GM12878 (cell line): ENCODE measurements around the gene ARMC2. TPM values are rescaled to one million over a fixed set of nuclear protein-coding genes. Genes with fewer than 3 reads are reported as not detected.

Source experiments
- ATAC-seq: fragments of 200-7000 bp; cut with Tn5 transposase; 3 replicates; pipeline ENCODE4 v1.9.1; 2020; ENCODE audit warnings: mild to moderate bottlenecking, moderate library complexity
- BruUV-seq: library from RNA; stranded (reverse); fragments of 400-500 nt; replicated peaks from 2 replicates; lab custom pipeline; 2021; lab: Mats Ljungman, UMichigan
- CTCF ChIA-PET: fragments of 300-600 bp; sonication (Branson Sonifier 250); formaldehyde crosslinking; extraction: SDS; loops from one replicate; lab custom pipeline; 2021; ENCODE audit warnings: inconsistent platforms; lab: Yijun Ruan, JAX
- POLR2A ChIA-PET: fragments of 350-600 bp; formaldehyde crosslinking; extraction: SDS; loops from one replicate; lab custom pipeline; 2021; ENCODE audit warnings: inconsistent platforms; lab: Charles Lee
- RAD21 ChIA-PET: fragments of 300-600 bp; sonication (Branson Sonifier 250); formaldehyde crosslinking; loops from one replicate; lab custom pipeline; 2023; ENCODE audit warnings: antibody characterized with exemption; ENCODE audit not compliant: unreplicated experiment; lab: Charles Lee
- SMC1A ChIA-PET: fragments of 300-600 bp; sonication (Branson Sonifier 250); formaldehyde crosslinking; loops from one replicate; lab custom pipeline; 2023; ENCODE audit not compliant: unreplicated experiment, uncharacterized antibody; lab: Charles Lee
- DNase-seq: peaks from one replicate; pipeline ENCODE4 v3.0.0-alpha.2; 2011; ENCODE audit warnings: low read depth, low spot score
- FAIRE-seq: peaks from 3 replicates; lab custom pipeline; 2011; peaks lifted over from hg19 to GRCh38; lab: Jason Lieb, UNC
- H2AFZ ChIP-seq: 2 replicates; pipeline ENCODE4 v1.6.0; 2011; ENCODE audit warnings: low read depth, low read length, control low read depth; ENCODE audit not compliant: control insufficient read depth
- H3K27ac ChIP-seq: 2 replicates; pipeline ENCODE4 v1.5.1; 2011; ENCODE audit warnings: control low read depth; ENCODE audit not compliant: control insufficient read depth, insufficient read depth
- H3K27me3 ChIP-seq, 2 experiments: replicated peaks in 1 of 2; 2 replicates each; pipeline versions ENCODE4 v1.6.0 to v1.6.1; 2011; ENCODE audit warnings: low read length in 1 of 2; ENCODE audit not compliant: control insufficient read depth in 2 of 2, insufficient read depth in 2 of 2
- H3K36me3 ChIP-seq, 2 experiments: 2 replicates each; pipeline ENCODE4 v1.5.1; 2011; ENCODE audit warnings: low read length in 1 of 2; ENCODE audit not compliant: control insufficient read depth in 2 of 2, insufficient read depth in 2 of 2
- H3K4me1 ChIP-seq: 2 replicates; pipeline ENCODE4 v1.6.1; 2011; ENCODE audit warnings: mild to moderate bottlenecking, low read length, moderate library complexity, mixed read lengths; ENCODE audit not compliant: control insufficient read depth, insufficient read depth
- H3K4me2 ChIP-seq: 2 replicates; pipeline ENCODE4 v1.6.0; 2011; ENCODE audit warnings: control low read depth; ENCODE audit not compliant: control insufficient read depth, insufficient read depth
- H3K4me3 ChIP-seq: fragments of 200-600 bp; sonication (generic); 2 replicates; pipeline ENCODE4 v1.5.1; 2016
- H3K79me2 ChIP-seq: 2 replicates; pipeline ENCODE4 v1.6.0; 2011; ENCODE audit warnings: low read length; ENCODE audit not compliant: control insufficient read depth, insufficient read depth
- H3K9ac ChIP-seq: 2 replicates; pipeline ENCODE4 v1.8.0; 2011; ENCODE audit warnings: low read length, control low read depth, mixed read lengths; ENCODE audit not compliant: control insufficient read depth, insufficient read depth
- H3K9me3 ChIP-seq: replicated peaks from 3 replicates; pipeline ENCODE4 v1.5.1; 2011; ENCODE audit warnings: mild to moderate bottlenecking, low read length; ENCODE audit not compliant: control insufficient read depth, insufficient read depth
- H4K20me1 ChIP-seq: 2 replicates; pipeline ENCODE4 v1.6.0; 2011; ENCODE audit not compliant: control insufficient read depth, insufficient read depth
- CREM ChIP-seq: IDR thresholded peaks from 2 replicates; pipeline ENCODE4 v1.6.1; 2014; ENCODE audit warnings: antibody characterized with exemption, low read depth
- ESRRA ChIP-seq: IDR thresholded peaks from 2 replicates; pipeline ENCODE4 v1.6.1; 2012; ENCODE audit warnings: mild to moderate bottlenecking, low read length, improper control_type of control experiment
- EZH2 ChIP-seq: IDR thresholded peaks from 2 replicates; pipeline ENCODE4 v1.6.1; 2012; ENCODE audit warnings: low read depth, mild to moderate bottlenecking, control low read depth, inconsistent platforms, low read length, borderline replicate concordance; ENCODE audit not compliant: control insufficient read depth
- MEF2B ChIP-seq: fragments of 450-650 bp; IDR thresholded peaks from 2 replicates; pipeline ENCODE4 v1.6.1; 2018; ENCODE audit warnings: mild to moderate bottlenecking, moderate library complexity; ENCODE audit not compliant: partially characterized antibody, poor library complexity, severe bottlenecking
- MTA2 ChIP-seq: fragments of 450-650 bp; IDR thresholded peaks from 2 replicates; pipeline ENCODE4 v1.6.1; 2016; ENCODE audit warnings: low read depth, mild to moderate bottlenecking, moderate library complexity
- MTA3 ChIP-seq: IDR thresholded peaks from 2 replicates; pipeline ENCODE4 v1.6.1; 2012; ENCODE audit warnings: low read length, inconsistent platforms, borderline replicate concordance
- NR2C1 ChIP-seq: fragments of 450-650 bp; IDR thresholded peaks from 2 replicates; pipeline ENCODE4 v1.6.1; 2017; ENCODE audit warnings: antibody characterized with exemption, mild to moderate bottlenecking, moderate library complexity
- NR2F1 ChIP-seq: fragments of 450-650 bp; conservative IDR thresholded peaks from 2 replicates; pipeline ENCODE4 v1.6.1; 2017; ENCODE audit warnings: mild to moderate bottlenecking
- SIX5 ChIP-seq: IDR thresholded peaks from 2 replicates; pipeline ENCODE4 v1.6.1; 2011; ENCODE audit warnings: mild to moderate bottlenecking, low read depth, low read length, moderate library complexity; ENCODE audit not compliant: severe bottlenecking
- STAT1 ChIP-seq: fragments of 450-650 bp; conservative IDR thresholded peaks from 2 replicates; pipeline ENCODE4 v1.6.1; 2014; ENCODE audit warnings: antibody characterized with exemption, mild to moderate bottlenecking
- TCF12 ChIP-seq: IDR thresholded peaks from 2 replicates; pipeline ENCODE4 v1.6.1; 2011; ENCODE audit warnings: low read depth, mild to moderate bottlenecking, low read length
- WGBS: methylation state at CpG from one replicate; pipeline ENCODE4 v1.1.6; 2016; ENCODE audit warnings: low lambda C conversion rate; ENCODE audit not compliant: insufficient replicate concordance, insufficient coverage; ENCODE audit errors: missing lambda C conversion rate; 5-methylcytosine and 5-hydroxymethylcytosine counted together
- in situ Hi-C: fragments of 300-500 bp; cut with MboI; formaldehyde crosslinking; loops from 9 replicates; pipeline ENCODE4 v1.14.3; 2018; ENCODE audit warnings: mixed read lengths
- intact Hi-C: fragments of 100-400 bp; cut with micrococcal nuclease; formaldehyde crosslinking; loops from one replicate; pipeline ENCODE4 v1.14.2; 2022; ENCODE audit not compliant: unreplicated experiment
- polyA plus RNA-seq, 11 experiments: library from polyadenylated mRNA; depleted of rRNA in 4 of 11; unstranded in 6 of 11; stranded (reverse) in 5 of 11; fragments of >200 nt; fragmentation: Nextera tagmentation in 4 of 11; fragmentation: Illumina TruSeq in 1 of 11; extraction: Ambion mirVana in 4 of 11; extraction: Trizol in 1 of 11; gene quantifications; 1 replicate in 1 of 11; 2 replicates in 10 of 11; pipeline versions ENCODE4 v1.2.1 to v1.2.3, GENCODE V29; 2011 to 2016; ENCODE audit warnings: inconsistent platforms in 2 of 11, missing spikeins in 2 of 11, low read depth in 1 of 11
- total RNA-seq, 4 experiments: library from RNA; depleted of rRNA in 3 of 4; stranded (reverse); fragments of >200 nt in 3 of 4; fragmentation: Illumina TruSeq in 1 of 4; extraction: Trizol in 1 of 4; gene quantifications; 2 replicates each; pipeline versions ENCODE4 v1.2.1 to v1.2.3, GENCODE V29; 2013 to 2021
- TF ChIP-seq, protein P1 (sequence below): fragments of 450-650 bp; formaldehyde crosslinking; IDR thresholded peaks from 2 replicates; pipeline ENCODE4 v1.5.0; 2022; ENCODE audit warnings: mild to moderate bottlenecking, missing genetic modification characterization
- TF ChIP-seq, protein P2 (sequence below): fragments of 450-650 bp; formaldehyde crosslinking; IDR thresholded peaks from 2 replicates; pipeline ENCODE4 v1.4.0; 2020; ENCODE audit warnings: mild to moderate bottlenecking, moderate library complexity

ARMC2 gene
- total and polyA plus RNA-seq, 10 of the 15 experiments (the other 5 are each of a cell fraction or from before 2014, with no cell fraction given), result 0.06 to 0.33 (median 0.21) TPM; not detected in 5

DNA sequence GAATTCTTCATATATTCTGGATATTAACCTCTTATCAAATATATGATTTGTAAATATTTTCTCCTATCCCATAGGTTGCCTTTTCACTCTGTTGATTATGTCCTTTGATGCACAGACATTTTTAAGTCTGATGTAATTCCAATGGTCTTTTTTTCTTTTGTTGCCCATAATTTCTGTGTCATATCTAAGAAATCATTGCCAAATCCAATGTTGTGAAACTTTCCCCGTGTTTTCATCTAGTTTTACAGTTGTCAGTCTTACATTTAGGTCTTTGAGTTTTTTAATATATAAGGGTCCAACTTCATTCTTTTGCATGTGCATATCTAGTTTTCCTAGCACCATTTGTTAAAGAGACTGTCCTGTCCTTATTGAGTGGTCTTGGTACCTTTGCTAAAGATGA is 134.9 kb downstream of the ARMC2 start:
- no peak for DNase-seq
- SMC1A ChIA-PET, result no interaction called here
- BruUV-seq, result no TSS peak
- no peaks in the 10 kb centered on the region for H3K79me2 ChIP-seq
- H3K4me3 ChIP-seq, result no peak overlapping the region
- POLR2A ChIA-PET, result no interaction called here
- RAD21 ChIA-PET, result no interaction called here
- ATAC-seq, result no peak
- no peaks in the 10 kb centered on the region for H4K20me1 ChIP-seq
- intact Hi-C loops, result no loop called here
- H2AFZ ChIP-seq, result no peak overlapping the region
- H3K9me3 ChIP-seq, result no peaks in the 10 kb centered on the region
- WGBS, result 57% methylated on average over 1 of the region's 1 CpG
- no peak for FAIRE-seq
- H3K4me1 ChIP-seq, result no peaks in the 10 kb centered on the region
- no peak overlapping the region for H3K4me2 ChIP-seq
- H3K36me3 ChIP-seq, result no peaks in the 10 kb centered on the region
- TF ChIP-seq STAT1 (no peak), NR2F1 (no peak), CREM (no peak), ESRRA (no peak), EZH2 (no peak), MTA2 (no peak)
- TF ChIP-seq, all 136 proteins: peak for 0
- Histone ChIP-seq H3K9ac (no peak overlapping the region), H3K27me3 (no peaks in the 10 kb centered on the region), H3K27ac (no peak overlapping the region)
- CTCF ChIA-PET, result no interaction called here
- in situ Hi-C loops, result no loop called here

DNA sequence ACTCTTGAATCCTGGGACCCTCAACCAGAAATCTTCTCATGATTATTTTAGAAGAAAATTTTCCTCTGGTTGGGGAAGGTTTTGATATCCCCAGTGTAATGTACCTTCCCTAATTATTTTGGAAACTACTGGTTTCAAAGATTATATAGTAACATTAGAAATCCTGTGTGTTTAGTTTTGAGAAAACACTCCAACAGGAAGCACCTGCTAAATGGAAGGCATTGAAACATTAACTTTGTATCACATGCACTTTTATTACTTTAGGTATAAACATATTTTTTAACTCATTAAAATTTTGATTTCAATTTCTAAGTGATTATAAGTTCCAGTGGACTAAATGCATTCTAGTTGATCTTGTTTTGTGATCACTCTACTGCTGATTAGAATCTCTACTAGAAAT is 137.1 kb downstream of the ARMC2 start:
- Histone ChIP-seq H3K27me3 (no peaks in the 10 kb centered on the region), H3K4me3 (no peak overlapping the region), H3K4me1 (no peaks in the 10 kb centered on the region), H4K20me1 (no peaks in the 10 kb centered on the region), H3K36me3 (no peaks in the 10 kb centered on the region), H3K27ac (no peak overlapping the region), H3K9ac (no peak overlapping the region), H2AFZ (no peak overlapping the region), H3K4me2 (no peak overlapping the region), H3K79me2 (no peaks in the 10 kb centered on the region), H3K9me3 (no peaks in the 10 kb centered on the region)
- SMC1A ChIA-PET, result no interaction called here
- no peak for FAIRE-seq
- intact Hi-C loops, result no loop called here
- no TSS peak for BruUV-seq
- POLR2A ChIA-PET, result no interaction called here
- in situ Hi-C loops, result no loop called here
- no peak for ATAC-seq
- CTCF ChIA-PET, result no interaction called here
- no peak for DNase-seq
- RAD21 ChIA-PET, result no interaction called here
- TF ChIP-seq NR2C1 (no peak), SIX5 (no peak), MEF2B (no peak), MTA3 (no peak), TCF12 (no peak)
- TF ChIP-seq, protein P1, sequence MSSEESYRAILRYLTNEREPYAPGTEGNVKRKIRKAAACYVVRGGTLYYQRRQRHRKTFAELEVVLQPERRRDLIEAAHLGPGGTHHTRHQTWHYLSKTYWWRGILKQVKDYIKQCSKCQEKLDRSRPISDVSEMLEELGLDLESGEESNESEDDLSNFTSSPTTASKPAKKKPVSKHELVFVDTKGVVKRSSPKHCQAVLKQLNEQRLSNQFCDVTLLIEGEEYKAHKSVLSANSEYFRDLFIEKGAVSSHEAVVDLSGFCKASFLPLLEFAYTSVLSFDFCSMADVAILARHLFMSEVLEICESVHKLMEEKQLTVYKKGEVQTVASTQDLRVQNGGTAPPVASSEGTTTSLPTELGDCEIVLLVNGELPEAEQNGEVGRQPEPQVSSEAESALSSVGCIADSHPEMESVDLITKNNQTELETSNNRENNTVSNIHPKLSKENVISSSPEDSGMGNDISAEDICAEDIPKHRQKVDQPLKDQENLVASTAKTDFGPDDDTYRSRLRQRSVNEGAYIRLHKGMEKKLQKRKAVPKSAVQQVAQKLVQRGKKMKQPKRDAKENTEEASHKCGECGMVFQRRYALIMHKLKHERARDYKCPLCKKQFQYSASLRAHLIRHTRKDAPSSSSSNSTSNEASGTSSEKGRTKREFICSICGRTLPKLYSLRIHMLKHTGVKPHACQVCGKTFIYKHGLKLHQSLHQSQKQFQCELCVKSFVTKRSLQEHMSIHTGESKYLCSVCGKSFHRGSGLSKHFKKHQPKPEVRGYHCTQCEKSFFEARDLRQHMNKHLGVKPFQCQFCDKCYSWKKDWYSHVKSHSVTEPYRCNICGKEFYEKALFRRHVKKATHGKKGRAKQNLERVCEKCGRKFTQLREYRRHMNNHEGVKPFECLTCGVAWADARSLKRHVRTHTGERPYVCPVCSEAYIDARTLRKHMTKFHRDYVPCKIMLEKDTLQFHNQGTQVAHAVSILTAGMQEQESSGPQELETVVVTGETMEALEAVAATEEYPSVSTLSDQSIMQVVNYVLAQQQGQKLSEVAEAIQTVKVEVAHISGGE (CRISPR knock-in tag), result no peak
- TF ChIP-seq, protein P2, sequence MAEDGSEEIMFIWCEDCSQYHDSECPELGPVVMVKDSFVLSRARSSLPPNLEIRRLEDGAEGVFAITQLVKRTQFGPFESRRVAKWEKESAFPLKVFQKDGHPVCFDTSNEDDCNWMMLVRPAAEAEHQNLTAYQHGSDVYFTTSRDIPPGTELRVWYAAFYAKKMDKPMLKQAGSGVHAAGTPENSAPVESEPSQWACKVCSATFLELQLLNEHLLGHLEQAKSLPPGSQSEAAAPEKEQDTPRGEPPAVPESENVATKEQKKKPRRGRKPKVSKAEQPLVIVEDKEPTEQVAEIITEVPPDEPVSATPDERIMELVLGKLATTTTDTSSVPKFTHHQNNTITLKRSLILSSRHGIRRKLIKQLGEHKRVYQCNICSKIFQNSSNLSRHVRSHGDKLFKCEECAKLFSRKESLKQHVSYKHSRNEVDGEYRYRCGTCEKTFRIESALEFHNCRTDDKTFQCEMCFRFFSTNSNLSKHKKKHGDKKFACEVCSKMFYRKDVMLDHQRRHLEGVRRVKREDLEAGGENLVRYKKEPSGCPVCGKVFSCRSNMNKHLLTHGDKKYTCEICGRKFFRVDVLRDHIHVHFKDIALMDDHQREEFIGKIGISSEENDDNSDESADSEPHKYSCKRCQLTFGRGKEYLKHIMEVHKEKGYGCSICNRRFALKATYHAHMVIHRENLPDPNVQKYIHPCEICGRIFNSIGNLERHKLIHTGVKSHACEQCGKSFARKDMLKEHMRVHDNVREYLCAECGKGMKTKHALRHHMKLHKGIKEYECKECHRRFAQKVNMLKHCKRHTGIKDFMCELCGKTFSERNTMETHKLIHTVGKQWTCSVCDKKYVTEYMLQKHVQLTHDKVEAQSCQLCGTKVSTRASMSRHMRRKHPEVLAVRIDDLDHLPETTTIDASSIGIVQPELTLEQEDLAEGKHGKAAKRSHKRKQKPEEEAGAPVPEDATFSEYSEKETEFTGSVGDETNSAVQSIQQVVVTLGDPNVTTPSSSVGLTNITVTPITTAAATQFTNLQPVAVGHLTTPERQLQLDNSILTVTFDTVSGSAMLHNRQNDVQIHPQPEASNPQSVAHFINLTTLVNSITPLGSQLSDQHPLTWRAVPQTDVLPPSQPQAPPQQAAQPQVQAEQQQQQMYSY, result no peak
